GM18502 (cell line): Measurements from ENCODE around the gene MMP20.
A peak's percentile ranks its signal among the peaks of the same experiment; 100 is the strongest.

ENCODE experiments used
- ATAC-seq: cut with Tn5 transposase; IDR thresholded peaks from one replicate; pipeline ENCODE4 v1.9.1; 2021; ENCODE audit warnings: mild to moderate bottlenecking; ENCODE audit not compliant: unreplicated experiment, poor library complexity

The MMP20 gene

DNA sequence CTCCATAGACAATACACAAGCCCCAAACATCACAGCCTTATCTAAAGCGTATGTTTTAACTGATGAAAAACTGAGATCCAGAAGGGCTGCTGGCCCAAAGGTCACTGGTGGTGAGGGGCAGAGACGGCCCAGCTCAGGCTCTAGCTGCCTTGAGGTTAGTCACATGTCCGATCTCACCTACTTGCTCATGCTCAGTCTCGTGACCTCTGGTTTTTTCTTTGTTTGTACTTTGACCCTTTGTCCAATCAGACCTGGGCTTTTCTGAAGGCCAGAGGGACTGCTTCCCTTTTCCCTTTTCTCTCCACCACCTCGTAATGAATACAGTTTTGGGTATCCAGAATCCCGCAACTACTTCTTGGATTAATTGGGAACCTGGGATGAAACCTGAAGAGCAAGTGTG lies 28.6 kb downstream of the MMP20 start:
- no peak for ATAC-seq

DNA sequence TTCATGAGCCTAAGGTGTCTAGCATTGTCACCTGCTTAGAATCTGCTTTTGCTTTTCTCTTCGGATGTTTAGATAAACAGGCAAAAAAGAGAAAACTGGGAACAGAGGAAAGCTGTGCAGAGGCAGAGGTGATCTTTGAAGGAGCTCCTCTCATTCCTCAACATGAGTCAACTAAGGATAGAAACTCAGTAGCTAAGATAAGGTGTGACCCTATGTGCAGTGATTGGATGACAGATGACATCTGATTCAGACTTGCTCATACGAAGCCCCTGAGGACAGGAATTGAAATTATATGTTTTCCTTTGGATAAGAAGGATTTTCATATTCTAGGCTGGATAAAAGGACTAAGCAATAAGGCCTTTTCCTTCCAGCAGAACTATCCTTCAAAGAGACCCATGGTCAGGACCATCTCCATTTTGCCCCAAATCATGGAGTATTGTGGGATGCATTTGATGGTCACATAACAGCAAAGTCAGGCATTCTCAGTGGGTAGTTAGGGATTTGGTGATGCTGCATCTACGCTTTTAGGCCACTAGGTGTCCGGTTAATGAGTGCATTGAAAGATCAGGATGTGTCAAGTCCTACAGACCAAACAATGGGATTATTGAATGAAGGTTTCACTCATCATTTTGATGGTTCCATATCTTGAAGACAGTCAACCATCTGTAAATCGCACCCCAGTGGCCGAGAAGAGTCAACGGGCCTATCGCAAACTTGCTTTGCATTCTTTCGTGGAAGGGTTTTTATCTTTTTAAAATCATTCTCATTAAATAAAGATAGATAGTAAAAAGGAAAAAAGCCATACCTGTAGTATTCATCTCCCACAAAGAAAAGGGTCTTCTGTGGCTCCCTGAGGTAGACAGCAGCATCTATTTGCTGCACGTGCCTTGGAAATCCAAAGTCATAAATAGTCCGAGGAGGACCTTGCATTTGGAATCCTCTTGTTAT lies 32.2 kb downstream of the MMP20 start:
- peak; percentile 39 for ATAC-seq

DNA sequence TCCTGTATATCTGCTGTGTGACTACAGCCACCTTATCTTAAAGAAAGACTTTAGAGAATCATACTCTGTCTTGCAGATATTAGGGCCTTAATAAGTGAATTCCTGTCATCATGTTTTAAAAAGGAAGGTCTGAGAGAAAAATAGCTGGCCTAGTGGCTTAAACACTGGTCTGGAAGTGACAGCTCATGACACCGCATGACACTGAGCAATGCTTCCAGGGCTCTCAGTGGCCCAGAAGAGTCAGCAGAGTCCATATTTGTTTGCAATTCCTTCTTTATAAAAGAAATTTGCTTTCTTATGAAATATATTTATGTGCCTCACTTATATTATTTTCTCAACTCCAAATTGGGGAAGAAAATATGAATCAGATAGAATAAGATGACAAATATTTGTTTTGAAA lies 33.0 kb downstream of the MMP20 start:
- no peak for ATAC-seq

DNA sequence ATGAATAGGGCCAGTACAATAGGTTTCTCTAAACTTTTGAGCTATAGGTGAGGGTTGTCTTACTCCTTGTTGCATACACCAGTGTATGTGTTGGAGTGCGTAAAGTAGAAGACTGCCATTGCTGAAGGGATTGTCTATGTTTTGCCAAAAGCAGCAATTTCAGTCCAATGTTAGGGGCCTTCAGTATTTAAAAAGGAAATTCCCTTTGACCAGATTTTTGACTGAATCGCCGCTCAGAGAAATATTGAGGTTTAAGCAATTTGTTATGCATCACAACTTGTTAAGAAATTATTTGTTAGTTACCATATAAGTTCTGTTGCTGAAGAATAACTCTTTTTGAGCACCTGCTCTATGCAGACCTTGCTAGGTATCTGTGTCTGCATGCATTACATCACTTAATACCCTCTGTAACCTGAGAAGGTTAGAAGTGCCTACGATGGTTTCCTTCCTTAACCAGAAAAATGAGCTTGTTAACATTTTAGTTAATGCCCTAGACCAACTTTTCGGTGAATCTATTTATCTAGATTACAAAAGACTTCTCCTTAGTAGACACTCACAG lies 33.9 kb downstream of the MMP20 start:
- ATAC-seq, result no peak

DNA sequence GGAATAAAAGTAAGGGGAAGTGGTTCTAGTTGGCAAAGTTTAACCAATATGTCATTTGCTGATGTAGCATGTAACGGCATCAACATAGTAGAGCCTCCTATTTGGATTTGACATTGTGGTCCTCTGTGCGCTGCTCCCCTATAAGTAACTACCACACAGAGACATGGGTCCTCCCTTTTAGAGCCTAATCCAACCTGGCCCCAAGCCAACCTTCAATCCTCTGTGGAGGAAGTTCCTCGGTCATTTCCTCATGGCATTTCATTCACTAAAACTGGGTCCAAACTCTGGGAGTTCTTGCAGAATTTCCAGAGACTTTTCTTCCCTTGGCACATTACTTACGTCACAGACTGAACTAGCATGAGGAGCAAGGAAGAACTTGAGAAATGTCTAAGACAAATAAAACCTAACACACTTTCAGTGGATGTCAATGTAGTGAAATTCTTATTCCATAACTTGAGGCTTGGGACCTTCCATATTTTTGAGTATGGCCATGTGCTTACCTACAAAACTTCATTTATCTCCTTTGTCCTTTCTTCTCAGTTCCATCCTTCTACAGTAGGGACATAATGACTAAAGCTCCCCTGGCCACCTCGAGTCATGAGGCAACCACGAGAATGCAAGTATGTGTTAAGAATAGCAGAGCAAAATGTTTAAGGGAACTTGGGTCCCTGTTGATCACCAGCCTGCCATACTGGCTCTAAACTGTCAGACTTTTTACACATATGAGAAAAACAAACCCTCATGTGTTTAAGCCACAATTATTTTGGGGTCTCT lies 34.7 kb downstream of the MMP20 start:
- no peak for ATAC-seq

DNA sequence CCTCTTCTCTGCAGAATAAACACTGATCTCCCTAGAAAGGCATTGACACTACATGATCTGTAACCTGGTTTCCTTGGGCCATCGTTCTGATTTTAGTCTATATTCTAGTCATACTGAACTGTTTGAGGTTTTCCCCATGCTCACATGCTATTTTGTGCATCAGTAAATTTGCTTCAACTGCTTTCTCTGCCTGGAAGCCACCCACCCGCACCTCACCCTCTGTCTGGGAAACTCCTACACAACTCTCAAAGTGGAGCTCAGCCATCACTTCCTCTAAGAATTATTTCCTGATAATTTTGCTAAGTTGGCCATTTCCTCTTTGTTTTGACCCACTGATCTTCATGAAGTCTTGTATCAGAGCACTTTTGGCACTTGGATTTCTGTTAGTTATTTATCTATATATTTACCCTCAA lies 36.1 kb downstream of the MMP20 start:
- peak; percentile 84 for ATAC-seq

DNA sequence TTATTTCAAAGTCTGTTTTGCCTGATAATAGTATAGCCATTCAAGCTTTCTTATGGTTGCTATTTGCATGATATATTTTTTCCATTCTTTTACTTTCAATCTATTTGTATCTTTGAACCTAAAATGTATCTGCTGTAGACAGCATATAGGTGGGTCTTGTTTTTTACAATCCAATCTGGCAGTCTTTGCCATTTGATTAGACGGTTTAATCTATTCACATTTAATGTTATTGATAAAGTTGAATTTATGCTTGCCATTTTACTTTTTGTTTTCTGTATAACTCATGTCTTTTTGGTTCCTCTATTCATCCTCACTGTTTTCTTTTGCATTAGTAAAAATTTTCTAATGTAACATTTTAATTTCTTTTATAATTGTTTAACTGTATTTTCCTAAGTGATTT lies 37.4 kb downstream of the MMP20 start:
- no peak for ATAC-seq

DNA sequence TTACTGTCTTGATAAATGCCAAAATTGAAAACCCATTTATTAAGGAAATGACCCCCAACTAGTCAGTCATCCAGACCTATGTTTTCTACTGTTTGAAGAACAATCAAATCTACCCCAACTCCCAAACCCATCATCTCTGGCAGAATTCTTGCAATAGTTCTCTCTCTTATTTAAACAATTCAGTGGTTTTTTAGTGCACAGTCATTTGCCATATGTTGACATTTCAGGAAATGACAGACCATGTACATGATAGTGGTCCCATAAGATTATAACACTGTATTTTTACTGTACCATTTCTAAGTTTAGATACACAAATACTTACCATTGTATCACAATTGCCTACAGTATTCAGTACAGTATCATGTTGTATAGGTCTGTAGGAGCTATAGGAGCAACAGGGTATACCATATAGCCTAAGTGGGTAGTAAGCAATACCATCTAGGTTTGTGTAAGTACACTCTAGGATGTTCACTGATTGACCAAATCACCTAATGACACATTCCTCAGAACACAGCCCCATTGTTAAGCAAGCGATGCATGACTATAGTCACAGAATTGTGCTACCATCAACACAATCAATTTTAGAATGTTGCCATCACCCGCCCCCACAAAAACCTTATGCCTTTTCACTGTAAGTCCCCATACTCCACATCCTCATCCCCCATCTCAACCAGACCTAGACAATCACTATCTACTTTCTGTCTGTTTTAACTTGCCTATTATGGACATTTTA lies 41.8 kb downstream of the MMP20 start:
- no peak for ATAC-seq

DNA sequence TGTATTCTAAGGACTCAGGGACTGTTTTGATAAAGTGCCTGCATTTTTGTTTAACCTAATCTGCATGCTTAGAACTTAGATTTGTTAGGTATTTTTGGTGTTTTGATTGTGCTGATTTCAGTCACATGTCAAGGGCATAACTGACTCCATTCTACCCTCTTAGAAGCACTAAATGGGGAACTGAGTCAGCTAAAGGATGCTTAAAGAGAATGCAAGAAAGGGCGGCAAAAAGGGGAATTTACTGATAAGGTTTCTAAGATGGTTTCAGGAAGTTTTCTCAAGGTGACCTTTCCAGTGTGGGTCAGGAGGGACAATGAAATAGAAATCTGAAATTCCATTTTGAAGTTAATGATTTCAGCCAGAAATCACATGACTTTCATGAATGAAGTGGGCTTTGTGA lies 43.0 kb downstream of the MMP20 start:
- ATAC-seq, result no peak

DNA sequence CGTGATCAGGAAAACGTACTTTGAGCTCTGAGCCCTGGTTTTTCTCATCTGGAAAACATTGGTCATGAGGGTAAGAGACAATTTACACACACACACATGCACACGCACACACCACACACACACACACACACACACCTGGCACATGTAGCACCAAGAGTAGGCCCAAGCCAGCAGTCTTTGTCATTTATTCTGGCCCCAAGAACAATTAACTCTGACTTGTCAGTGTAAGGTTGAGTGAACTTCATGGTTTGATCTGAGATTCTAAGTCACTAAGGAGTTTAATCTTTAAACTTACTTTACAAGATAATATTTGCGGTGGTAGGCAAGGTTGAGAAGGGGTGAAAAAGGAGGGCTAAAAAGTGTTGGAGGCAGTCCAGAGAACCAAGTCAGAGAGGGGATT lies 44.1 kb downstream of the MMP20 start:
- no peak for ATAC-seq

DNA sequence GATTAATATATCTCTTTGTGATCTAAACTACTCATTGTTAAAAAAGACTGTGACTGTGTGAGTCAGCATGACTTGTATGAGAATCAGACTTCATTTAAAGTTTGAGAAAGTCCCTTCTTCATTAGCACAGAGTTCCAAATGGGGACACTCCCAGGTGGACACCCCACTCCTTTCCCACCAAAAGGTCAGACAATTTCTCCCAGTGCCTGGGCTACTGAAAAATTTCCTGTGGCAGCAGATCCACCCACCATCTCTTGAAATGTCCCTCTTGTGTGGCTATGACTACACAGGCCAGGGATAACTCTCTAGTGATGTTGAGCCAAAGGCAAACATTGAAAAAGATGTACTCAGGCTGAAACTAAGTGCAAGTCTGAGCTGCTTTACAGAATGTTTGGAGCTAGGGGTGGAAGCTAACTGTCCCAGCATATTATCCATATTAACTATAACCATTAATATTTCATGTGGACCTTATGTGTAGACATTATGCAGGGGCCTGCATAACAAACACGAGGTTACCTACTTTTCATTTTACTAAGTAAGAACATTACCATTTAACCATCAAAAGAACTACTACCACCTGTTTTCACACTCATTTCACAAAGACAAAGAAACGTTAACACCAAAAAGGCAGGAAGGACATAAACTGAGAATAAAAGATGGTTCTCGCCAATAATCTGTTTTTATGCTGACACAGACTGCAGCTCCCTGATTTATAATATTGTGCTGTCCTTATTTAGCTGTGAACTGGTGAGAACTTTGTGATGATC lies 44.8 kb downstream of the MMP20 start:
- ATAC-seq, result peak; percentile 46

DNA sequence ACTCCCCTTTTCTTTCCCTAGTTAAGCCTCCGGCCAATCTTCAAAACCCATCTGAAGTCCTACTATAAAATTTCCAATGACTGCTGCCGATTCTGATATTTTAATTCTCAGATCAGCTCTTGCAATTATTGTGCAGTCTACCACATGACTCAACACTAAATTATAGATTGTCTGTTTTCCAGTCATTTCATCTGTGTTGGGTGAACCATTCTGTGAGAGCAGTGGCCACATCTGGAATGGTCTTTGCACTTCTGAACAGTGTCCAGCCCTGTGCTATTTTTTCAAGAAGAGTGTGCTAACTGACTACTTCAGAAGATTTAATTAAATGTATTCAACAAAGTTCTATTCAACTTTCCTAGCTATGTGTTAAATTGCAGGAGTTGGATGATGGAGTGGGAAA lies 47.4 kb downstream of the MMP20 start:
- peak; percentile 27 for ATAC-seq

DNA sequence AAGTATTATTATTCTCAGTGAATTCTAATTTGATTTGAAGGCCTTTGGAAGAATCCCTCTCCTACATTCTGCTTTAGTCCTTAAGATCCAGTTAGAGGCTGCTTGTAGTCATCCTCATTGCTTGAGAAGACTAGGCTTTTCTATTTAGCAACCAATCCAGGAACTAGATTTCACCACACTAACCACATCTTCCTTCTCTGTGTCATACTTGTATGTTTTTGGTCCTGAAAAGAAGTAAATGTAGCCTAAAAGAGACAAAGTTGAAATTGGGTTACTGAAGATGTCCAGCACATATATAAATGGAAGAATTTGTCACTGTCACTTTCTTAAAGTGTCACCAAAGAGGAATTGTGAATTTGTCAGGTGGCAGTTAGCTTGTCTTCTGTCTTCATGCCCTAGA lies 48.0 kb downstream of the MMP20 start:
- peak; percentile 70 for ATAC-seq

DNA sequence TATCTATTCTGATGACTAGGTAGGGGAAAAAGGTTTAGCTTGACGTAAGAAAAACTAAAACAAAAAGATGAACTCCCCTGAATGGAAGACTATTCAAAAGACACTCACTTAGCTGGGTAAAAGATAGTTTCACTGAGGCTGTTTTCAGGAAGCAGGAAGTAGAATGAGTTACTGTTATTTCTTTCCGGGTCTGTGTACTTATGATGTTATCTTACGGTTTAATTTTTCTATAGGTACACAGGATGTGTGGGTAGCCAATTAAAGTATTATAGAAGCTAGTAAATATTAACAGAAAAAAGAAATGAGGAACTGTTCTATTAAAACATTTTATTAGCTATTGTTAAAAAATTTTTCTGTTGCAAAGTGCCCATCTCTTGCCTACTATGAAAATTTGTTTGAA lies 48.8 kb downstream of the MMP20 start:
- ATAC-seq, result no peak

DNA sequence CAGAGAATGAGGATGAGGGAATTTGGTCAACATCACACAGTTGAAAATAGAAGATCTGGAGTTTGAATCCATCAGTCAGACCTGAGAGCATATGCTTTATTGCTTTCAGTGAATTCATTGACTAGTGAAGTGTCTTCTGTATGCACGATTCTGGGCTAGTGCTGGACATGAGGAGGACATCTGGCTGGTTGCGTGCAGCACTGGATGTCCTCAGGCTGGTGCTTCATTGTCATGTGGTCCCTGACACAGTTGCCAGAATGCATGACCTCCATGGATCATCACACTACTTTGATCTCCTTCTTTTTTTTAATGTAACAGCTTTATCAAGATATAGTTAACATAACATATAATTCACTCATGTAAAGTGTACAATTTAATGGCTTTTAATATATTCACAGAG lies 50.1 kb downstream of the MMP20 start:
- no peak for ATAC-seq

DNA sequence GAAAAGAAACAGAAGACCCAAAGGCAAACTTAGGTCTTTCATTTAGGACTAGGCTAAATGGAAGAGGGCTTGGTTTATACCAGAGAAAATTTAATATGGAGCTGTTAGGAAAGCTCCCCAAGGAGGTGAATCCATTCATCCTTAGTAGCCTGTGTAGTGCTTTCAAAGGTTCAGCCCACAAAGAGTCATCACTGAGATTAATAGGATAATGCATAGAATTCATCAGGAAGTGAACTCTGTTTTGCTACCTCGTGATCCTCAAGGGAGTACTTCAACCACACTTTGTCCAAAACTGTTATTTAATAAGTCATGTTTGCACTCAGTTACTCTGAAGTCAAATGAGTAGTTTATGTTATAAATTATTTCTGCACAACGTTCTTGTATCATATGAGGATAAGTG lies 51.3 kb downstream of the MMP20 start:
- no peak for ATAC-seq

DNA sequence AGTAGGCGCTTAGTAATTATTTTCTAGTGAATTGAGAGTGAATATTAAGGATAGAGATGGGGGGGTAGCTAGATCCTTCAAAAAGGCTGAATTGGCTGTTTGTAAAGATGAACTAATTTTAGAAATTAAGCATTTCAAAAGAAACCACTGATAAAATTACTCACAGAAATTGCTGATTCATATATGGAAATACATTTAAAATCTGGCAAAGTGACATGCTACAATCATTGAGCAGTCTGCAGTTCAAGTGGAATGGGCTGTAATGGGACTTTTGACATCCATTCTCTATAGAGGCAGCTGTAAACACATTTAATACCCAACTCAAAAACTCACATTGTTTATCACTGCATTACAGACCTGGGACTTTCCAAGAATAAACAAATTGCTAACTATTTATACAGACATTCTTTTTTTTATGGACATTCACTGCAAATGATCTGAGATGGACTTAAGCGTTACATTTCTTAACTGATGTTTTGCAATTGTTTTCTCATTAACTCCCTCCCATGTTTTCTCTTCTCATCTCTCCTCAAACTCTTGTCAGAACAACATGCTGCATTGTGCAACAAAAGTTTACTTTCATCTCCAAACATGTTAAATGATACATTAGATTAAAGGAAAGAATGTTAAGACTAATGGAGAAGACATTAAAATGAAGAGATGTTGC lies 52.4 kb downstream of the MMP20 start:
- ATAC-seq, result no peak

DNA sequence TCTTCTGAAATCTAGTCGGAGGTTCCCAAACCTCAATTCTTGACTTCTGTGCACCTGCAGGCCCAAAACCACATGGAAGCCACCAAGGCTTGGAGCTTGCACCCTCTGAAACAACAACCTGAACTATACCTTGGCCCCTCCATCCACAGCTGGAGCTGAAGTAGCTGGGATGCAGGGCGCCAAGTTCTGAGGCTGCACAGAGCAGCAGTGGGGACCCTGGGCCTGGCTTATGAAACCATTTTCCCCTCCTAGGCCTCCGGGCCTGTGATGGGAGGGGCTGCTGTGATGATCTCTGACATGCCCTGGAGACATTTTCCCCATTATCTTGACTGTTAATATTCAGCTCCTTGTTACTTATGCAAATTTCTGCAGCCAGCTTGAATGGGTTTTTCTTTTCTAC lies 56.3 kb downstream of the MMP20 start:
- ATAC-seq, result no peak

DNA sequence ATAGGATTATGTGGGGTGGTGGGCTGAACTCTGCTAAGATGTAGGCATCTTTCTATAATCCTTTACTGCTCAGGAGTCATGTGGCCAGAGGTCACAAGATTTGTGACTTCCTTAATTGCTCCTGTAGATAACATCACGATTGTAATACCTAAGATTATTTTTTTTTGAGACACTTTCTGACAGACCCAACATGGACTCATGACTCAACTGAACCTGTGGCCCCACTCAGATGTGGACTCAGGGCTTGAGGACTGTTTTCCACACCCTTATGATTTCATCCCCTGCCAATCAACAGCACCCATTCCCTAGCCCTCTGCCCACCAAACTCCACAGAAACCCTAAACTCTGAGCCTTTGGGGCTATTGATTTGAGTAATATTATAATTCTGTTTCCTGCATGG lies 59.0 kb downstream of the MMP20 start:
- ATAC-seq, result no peak
